Endothelial cell of umbilical vein (primary cell): ENCODE results near the gene NUP62. TPM values are rescaled to one million over a fixed set of nuclear protein-coding genes. Genes with fewer than 3 reads are reported as not detected.

Experiments used
- BruUV-seq: library from RNA; stranded (reverse); fragments of 400-500 nt; replicated peaks from 2 replicates; lab custom pipeline; 2021; lab: Mats Ljungman, UMichigan
- CTCF ChIA-PET: fragments of 300-600, 350-600 bp; sonication (Branson Sonifier 250); formaldehyde crosslinking; loops from one replicate; lab custom pipeline; 2021; ENCODE audit warnings: antibody characterized with exemption, inconsistent platforms; lab: Charles Lee
- POLR2A ChIA-PET: fragments of 300-600, 350-600 bp; sonication (Branson Sonifier 250); formaldehyde crosslinking; loops from one replicate; lab custom pipeline; 2021; ENCODE audit warnings: antibody characterized with exemption, inconsistent platforms; lab: Charles Lee
- DNase-seq: peaks from one replicate; pipeline ENCODE4 v3.0.0-alpha.2; 2011; ENCODE audit warnings: low read depth, low spot score
- FAIRE-seq: peaks from 2 replicates; lab custom pipeline; 2011; peaks lifted over from hg19 to GRCh38; lab: Jason Lieb, UNC
- H2AFZ ChIP-seq: 2 replicates; pipeline ENCODE4 v1.6.0; 2012; ENCODE audit warnings: low read depth, low read length, control low read depth, inconsistent platforms
- H3K27ac ChIP-seq: 2 replicates; pipeline ENCODE4 v1.5.1; 2011; ENCODE audit warnings: low read depth, mild to moderate bottlenecking, control low read depth, low read length, moderate library complexity; ENCODE audit not compliant: insufficient read depth
- H3K27me3 ChIP-seq, 2 experiments: 2 replicates each; pipeline versions ENCODE4 v1.6.0 to v1.6.1; 2011; ENCODE audit warnings: low read length in 2 of 2, mixed read lengths in 1 of 2; ENCODE audit not compliant: control insufficient read depth in 2 of 2, insufficient read depth in 2 of 2
- H3K36me3 ChIP-seq, 2 experiments: 2 replicates in 1 of 2; 3 replicates in 1 of 2; pipeline ENCODE4 v1.5.1; 2011; ENCODE audit warnings: low read length in 2 of 2, mild to moderate bottlenecking in 1 of 2, moderate library complexity in 1 of 2; ENCODE audit not compliant: control insufficient read depth in 2 of 2, insufficient read depth in 2 of 2; ENCODE audit errors: extremely low read depth in 1 of 2
- H3K4me1 ChIP-seq: 3 replicates; pipeline ENCODE4 v1.5.1; 2011; ENCODE audit warnings: mild to moderate bottlenecking, low read length; ENCODE audit not compliant: control insufficient read depth, insufficient read depth; ENCODE audit errors: extremely low read depth
- H3K4me2 ChIP-seq: 2 replicates; pipeline ENCODE4 v1.6.1; 2011; ENCODE audit warnings: low read length, control low read depth, mixed read lengths; ENCODE audit not compliant: insufficient read depth
- H3K4me3 ChIP-seq, 3 experiments: fragments of 200-600 bp in 1 of 3; sonication (generic), shearing (Covaris generic) in 1 of 3; replicated peaks in 1 of 3; 2 replicates each; pipeline ENCODE4 v1.5.1; 2011 to 2016; ENCODE audit warnings: control low read depth in 3 of 3, low read length in 3 of 3, mild to moderate bottlenecking in 2 of 3, inconsistent platforms in 1 of 3, low read depth in 1 of 3, moderate library complexity in 1 of 3; ENCODE audit not compliant: insufficient read depth in 1 of 3
- H3K79me2 ChIP-seq: 2 replicates; pipeline ENCODE4 v1.6.0; 2012; ENCODE audit warnings: low read length, inconsistent platforms; ENCODE audit not compliant: control insufficient read depth, insufficient read depth
- H3K9ac ChIP-seq: replicated peaks from 2 replicates; pipeline ENCODE3; 2011; ENCODE audit warnings: low read length, control low read depth; ENCODE audit not compliant: insufficient read depth; ENCODE audit errors: extremely low read depth
- H3K9me1 ChIP-seq: replicated peaks from 3 replicates; pipeline ENCODE4 v1.6.0; 2011; ENCODE audit warnings: mild to moderate bottlenecking, low read length; ENCODE audit not compliant: control insufficient read depth, insufficient read depth; ENCODE audit errors: extremely low read depth
- H3K9me3 ChIP-seq: replicated peaks from 2 replicates; pipeline ENCODE4 v1.5.1; 2012; ENCODE audit warnings: low read length, inconsistent platforms; ENCODE audit not compliant: control insufficient read depth, insufficient read depth
- H4K20me1 ChIP-seq: replicated peaks from 2 replicates; pipeline ENCODE3; 2011; ENCODE audit warnings: mild to moderate bottlenecking, low read length; ENCODE audit not compliant: control insufficient read depth, insufficient read depth; ENCODE audit errors: extremely low read depth
- EZH2 ChIP-seq: IDR thresholded peaks from 2 replicates; pipeline ENCODE4 v1.6.1; 2012; ENCODE audit warnings: borderline replicate concordance, low read depth, mild to moderate bottlenecking, moderate library complexity, low read length, inconsistent platforms; ENCODE audit not compliant: severe bottlenecking
- GATA2 ChIP-seq: IDR thresholded peaks from 2 replicates; pipeline ENCODE4 v1.7.0; 2011; ENCODE audit warnings: low read depth, mild to moderate bottlenecking, moderate library complexity, mixed read lengths, low read length; ENCODE audit not compliant: insufficient read length, insufficient read depth
- JUN ChIP-seq: IDR thresholded peaks from 2 replicates; pipeline ENCODE4 v1.6.1; 2011; ENCODE audit warnings: borderline replicate concordance, low read depth; ENCODE audit not compliant: insufficient read length, insufficient read depth
- POLR2A ChIP-seq: IDR thresholded peaks from 2 replicates; pipeline ENCODE4 v1.6.1; 2012; ENCODE audit warnings: low read depth, mild to moderate bottlenecking, control low read depth, low read length
- POLR2AphosphoS5 ChIP-seq: IDR thresholded peaks from 2 replicates; pipeline ENCODE4 v1.6.1; 2012; ENCODE audit warnings: low read depth, mild to moderate bottlenecking, control low read depth, low read length, moderate library complexity; ENCODE audit not compliant: insufficient read depth
- dilution Hi-C: fragments of 300-500 bp; cut with MboI; formaldehyde crosslinking; loops from one replicate; pipeline ENCODE4 v1.15.0; 2019; ENCODE audit warnings: low sequenced_read_pairs; ENCODE audit not compliant: extremely low pct_ligation_motif_present
- intact Hi-C: fragments of 100-400 bp; cut with micrococcal nuclease; formaldehyde crosslinking; loops from one replicate; pipeline ENCODE4 v1.10.0; 2022
- polyA plus RNA-seq, 4 experiments: library from polyadenylated mRNA; depleted of rRNA in 3 of 4; stranded (reverse) in 3 of 4; unstranded in 1 of 4; fragments of >200 nt; gene quantifications; 2 replicates each; pipeline versions ENCODE4 v1.2.1 to v1.2.3, GENCODE V29; 2011 to 2012; ENCODE audit warnings: missing spikeins in 1 of 4
- total RNA-seq: library from RNA; stranded (reverse); gene quantifications from 2 replicates; pipeline ENCODE4 v1.2.3, GENCODE V29; 2021
- TF ChIP-seq, protein P1 (sequence below), 2 donors: IDR thresholded peaks; 1 replicate in 1 of 2; 2 replicates in 1 of 2; pipeline ENCODE4 v1.5.1; 2011; ENCODE audit warnings: low read length in 2 of 2, mild to moderate bottlenecking in 2 of 2, moderate library complexity in 2 of 2, control low read depth in 1 of 2, inconsistent platforms in 1 of 2, low read depth in 1 of 2; ENCODE audit not compliant: insufficient read depth in 1 of 2; ENCODE audit errors: extremely low read depth in 1 of 2
- TF ChIP-seq, protein P2 (sequence below): IDR thresholded peaks from 2 replicates; pipeline ENCODE4 v1.6.1; 2011; ENCODE audit not compliant: insufficient read depth, insufficient read length

NUP62 gene
- total and polyA plus RNA-seq, 2 donors (not counting 3 experiments of a cell fraction or from before 2014, with no cell fraction given), result 32.0 to 93.7 TPM

DNA sequence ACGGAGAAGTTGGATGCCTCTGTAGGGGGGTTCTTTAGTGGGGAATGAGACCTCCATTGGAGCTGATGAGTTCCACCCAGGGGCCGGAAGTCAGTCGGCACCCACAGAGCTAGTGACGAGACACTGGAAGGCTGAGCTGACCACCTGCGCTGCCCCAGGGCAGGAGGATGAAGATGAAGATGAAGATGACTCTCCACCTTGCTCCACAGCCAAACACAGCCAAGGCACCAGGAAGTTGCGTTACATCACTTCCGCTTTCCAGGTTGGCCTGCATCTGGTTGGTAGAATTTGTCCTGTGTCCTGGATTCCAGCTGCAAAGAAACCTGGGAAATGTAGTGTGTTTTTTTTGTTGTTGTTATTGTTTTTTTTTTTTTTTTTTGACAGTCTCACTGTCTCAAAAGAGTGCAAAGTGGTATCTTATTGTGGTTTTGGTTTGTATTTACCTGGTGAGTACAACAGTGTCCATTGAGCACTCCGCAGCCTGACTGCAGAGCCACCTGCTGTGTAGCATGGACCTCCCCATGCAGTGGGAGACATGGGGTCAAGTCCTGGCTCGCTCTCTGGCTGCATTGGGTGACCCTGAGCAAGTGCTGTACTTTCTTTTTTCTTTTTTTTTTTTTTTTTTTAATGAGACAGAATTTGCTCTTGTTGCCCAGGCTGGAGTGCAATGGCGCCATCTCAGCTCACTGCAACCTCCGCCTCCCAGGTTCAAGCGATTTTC is 49.9 kb downstream of the NUP62 start:
- Histone ChIP-seq H3K9me1 (no peaks in the 10 kb centered on the region), H3K4me3 (no peak overlapping the region), H2AFZ (no peak overlapping the region), H3K4me1 (peaks cover 14% of the 10 kb centered on the region), H3K36me3 (peaks cover 15 to 40% of the 10 kb centered on the region in 2 experiments), H3K9me3 (no peaks in the 10 kb centered on the region), H3K9ac (no peak overlapping the region), H3K4me2 (no peak overlapping the region), H3K27me3 (no peaks in the 10 kb centered on the region), H3K79me2 (peaks cover 15% of the 10 kb centered on the region), H4K20me1 (no peaks in the 10 kb centered on the region), H3K27ac (no peak overlapping the region)
- TF ChIP-seq JUN (no peak), POLR2AphosphoS5 (no peak), EZH2 (no peak), POLR2A (no peak), GATA2 (no peak)
- TF ChIP-seq, protein P1, sequence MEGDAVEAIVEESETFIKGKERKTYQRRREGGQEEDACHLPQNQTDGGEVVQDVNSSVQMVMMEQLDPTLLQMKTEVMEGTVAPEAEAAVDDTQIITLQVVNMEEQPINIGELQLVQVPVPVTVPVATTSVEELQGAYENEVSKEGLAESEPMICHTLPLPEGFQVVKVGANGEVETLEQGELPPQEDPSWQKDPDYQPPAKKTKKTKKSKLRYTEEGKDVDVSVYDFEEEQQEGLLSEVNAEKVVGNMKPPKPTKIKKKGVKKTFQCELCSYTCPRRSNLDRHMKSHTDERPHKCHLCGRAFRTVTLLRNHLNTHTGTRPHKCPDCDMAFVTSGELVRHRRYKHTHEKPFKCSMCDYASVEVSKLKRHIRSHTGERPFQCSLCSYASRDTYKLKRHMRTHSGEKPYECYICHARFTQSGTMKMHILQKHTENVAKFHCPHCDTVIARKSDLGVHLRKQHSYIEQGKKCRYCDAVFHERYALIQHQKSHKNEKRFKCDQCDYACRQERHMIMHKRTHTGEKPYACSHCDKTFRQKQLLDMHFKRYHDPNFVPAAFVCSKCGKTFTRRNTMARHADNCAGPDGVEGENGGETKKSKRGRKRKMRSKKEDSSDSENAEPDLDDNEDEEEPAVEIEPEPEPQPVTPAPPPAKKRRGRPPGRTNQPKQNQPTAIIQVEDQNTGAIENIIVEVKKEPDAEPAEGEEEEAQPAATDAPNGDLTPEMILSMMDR (IDR thresholded peaks at IDR 0.05; ENCODE audit: extremely low read depth in 1 of 2, insufficient read depth in 1 of 2, low read depth in 1 of 2, low read length in 2 of 2), result no peak
- TF ChIP-seq, protein P2, sequence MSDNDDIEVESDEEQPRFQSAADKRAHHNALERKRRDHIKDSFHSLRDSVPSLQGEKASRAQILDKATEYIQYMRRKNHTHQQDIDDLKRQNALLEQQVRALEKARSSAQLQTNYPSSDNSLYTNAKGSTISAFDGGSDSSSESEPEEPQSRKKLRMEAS, result no peak
- CTCF ChIA-PET, result no interaction called here
- intact Hi-C loops (loop anchor here (5.0 kb wide), 1 partner anchor 427 kb away; the partner anchor contains the start of genes ALDH16A1 and PIH1D1), dilution Hi-C loops (no loop called here)
- DNase-seq, result no peak
- BruUV-seq, result no TSS peak
- FAIRE-seq, result peak; percentile 46
- POLR2A ChIA-PET, result interaction anchor here (0.6 kb wide), 1 partner anchor 17 kb away, joined by 3 read pairs; the partner anchor contains the start of gene IL4I1
